Measurements from ENCODE around the gene CYBRD1. TPM values are rescaled to one million over a fixed set of nuclear protein-coding genes. Genes with fewer than 3 reads are reported as not detected.

Gene CYBRD1, protein sequence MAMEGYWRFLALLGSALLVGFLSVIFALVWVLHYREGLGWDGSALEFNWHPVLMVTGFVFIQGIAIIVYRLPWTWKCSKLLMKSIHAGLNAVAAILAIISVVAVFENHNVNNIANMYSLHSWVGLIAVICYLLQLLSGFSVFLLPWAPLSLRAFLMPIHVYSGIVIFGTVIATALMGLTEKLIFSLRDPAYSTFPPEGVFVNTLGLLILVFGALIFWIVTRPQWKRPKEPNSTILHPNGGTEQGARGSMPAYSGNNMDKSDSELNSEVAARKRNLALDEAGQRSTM
- 100 to 1,000 TPM; 462 to 802 (median 490) TPM for total RNA-seq

DNA sequence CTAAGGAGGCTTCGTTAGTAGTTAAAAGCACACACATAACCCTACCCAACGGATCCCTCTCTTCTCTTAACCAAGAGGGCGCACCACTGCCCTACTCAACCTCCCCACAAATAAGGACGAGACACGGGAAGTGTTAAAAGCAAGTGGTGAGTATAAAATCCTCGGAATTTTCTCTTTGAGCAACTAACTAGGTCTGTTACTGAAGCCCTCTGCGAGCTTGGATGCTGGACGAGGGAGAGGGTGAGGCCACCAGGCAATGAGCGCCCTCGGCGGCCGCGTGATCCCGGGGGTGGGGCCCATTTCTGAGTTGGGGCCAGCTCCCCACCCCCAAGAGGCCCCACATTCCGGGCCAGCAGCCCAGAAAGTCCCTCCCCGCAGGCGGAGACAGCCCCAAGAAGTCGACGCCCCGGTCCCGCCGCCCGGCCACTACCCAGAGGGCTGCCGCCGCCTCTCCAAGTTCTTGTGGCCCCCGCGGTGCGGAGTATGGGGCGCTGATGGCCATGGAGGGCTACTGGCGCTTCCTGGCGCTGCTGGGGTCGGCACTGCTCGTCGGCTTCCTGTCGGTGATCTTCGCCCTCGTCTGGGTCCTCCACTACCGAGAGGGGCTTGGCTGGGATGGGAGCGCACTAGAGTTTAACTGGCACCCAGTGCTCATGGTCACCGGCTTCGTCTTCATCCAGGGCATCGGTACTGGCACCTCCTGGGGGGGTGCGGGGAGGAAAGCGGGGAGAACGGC, at the start of gene CYBRD1:
Gene CYBRD1, plus strand, starts transcription at position 423 of the 736 bp plus-strand sequence. Its CDS starts 72 bp downstream, at position 495.
- peak; percentile 91 to 94 for DNase-seq
- TF ChIP-seq, protein P1, sequence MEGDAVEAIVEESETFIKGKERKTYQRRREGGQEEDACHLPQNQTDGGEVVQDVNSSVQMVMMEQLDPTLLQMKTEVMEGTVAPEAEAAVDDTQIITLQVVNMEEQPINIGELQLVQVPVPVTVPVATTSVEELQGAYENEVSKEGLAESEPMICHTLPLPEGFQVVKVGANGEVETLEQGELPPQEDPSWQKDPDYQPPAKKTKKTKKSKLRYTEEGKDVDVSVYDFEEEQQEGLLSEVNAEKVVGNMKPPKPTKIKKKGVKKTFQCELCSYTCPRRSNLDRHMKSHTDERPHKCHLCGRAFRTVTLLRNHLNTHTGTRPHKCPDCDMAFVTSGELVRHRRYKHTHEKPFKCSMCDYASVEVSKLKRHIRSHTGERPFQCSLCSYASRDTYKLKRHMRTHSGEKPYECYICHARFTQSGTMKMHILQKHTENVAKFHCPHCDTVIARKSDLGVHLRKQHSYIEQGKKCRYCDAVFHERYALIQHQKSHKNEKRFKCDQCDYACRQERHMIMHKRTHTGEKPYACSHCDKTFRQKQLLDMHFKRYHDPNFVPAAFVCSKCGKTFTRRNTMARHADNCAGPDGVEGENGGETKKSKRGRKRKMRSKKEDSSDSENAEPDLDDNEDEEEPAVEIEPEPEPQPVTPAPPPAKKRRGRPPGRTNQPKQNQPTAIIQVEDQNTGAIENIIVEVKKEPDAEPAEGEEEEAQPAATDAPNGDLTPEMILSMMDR (IDR thresholded peaks at IDR 0.05) = peak in 1 of 6 experiments; percentile 11
- peak; percentile 83 to 96 for TF ChIP-seq POLR2A (IDR thresholded peaks at IDR 0.05)
- WGBS, 2 donors = 2% methylated on average over 22 to 34 of the region's 45 CpGs
- H3K36me3 ChIP-seq = no peaks in the 10 kb centered on the region
- intact Hi-C loops (cut with DNase I) = no loop called here
- no peaks in the 10 kb centered on the region for H3K27me3 ChIP-seq
- H3K4me1 ChIP-seq = peaks cover 42 to 49% of the 10 kb centered on the region in 2 donors
- H3K27ac ChIP-seq = peak within 1 kb of the TSS; percentile 89 to 99 (median 98)
- peak within 1 kb of the TSS; percentile 69 to 94 (median 92) for H3K4me3 ChIP-seq (replicated peaks in 1 of 3)
- H3K9me3 ChIP-seq = no peaks in the 10 kb centered on the region

DNA sequence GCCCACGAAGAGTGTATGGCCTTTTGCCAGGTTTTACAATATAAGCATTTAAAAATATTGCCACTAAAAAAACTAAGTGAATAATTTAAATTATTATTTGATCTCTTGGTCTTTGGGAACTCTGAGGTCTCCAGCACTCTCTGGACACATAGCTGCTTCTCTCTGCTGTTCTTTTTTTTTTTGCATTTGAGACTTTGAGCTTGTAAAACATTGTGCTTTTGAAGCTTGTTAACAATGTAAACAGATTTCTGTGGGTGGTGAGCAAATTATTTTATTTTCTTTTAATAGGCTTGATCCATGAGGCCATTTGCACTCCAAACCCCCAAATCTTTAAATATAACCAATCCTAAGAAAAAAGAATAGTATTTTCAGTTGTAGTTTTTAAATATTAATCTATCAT, 46.3 kb upstream of the CYBRD1 start:
- peak overlapping the region in 2 of 3 donors; percentile 30 to 42 for H3K27ac ChIP-seq
- no peaks in the 10 kb centered on the region for H3K36me3 ChIP-seq
- H3K9me3 ChIP-seq = no peaks in the 10 kb centered on the region
- intact Hi-C loops (cut with DNase I) = no loop called here
- no peaks in the 10 kb centered on the region for H3K27me3 ChIP-seq
- TF ChIP-seq, protein P1 (IDR thresholded peaks at IDR 0.05) = no peak
- no peak for TF ChIP-seq POLR2A (IDR thresholded peaks at IDR 0.05)
- H3K4me3 ChIP-seq (replicated peaks in 1 of 3) = no peak overlapping the region
- no peak for DNase-seq
- H3K4me1 ChIP-seq = peaks cover 21 to 23% of the 10 kb centered on the region in 2 donors
- 36 to 43% methylated on average over 1 of the region's 1 CpG for WGBS, 2 donors

DNA sequence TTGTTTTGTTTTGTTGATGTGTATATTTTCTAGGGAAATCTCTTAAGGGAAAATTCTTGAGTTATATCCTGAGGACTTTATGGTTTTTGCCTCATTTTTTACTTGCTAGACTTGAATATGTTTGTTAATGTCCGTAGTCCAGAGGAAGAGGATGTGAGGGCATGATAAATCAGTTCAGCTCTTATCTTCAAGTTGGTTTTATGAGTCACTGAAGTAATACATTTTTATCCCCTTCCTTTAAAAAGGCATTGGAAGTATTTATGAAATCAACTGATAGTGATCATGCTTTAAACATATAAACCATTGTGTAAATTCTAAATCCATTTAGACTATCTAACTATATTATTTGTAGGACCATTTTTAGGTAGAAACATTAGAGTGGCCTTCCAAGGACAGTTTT, 43.9 kb upstream of the CYBRD1 start:
- Histone ChIP-seq H3K9me3 (no peaks in the 10 kb centered on the region), H3K27ac (no peak overlapping the region), H3K36me3 (no peaks in the 10 kb centered on the region), H3K4me3 (replicated peaks in 1 of 3) (no peak overlapping the region), H3K4me1 (peaks cover 20 to 21% of the 10 kb centered on the region in 2 donors), H3K27me3 (no peaks in the 10 kb centered on the region)
- WGBS, 2 donors = 78 to 81% methylated on average over 1 of the region's 1 CpG
- TF ChIP-seq, protein P1 (IDR thresholded peaks at IDR 0.05) = no peak
- TF ChIP-seq POLR2A (IDR thresholded peaks at IDR 0.05) = no peak
- intact Hi-C loops (cut with DNase I) = no loop called here
- no peak for DNase-seq

DNA sequence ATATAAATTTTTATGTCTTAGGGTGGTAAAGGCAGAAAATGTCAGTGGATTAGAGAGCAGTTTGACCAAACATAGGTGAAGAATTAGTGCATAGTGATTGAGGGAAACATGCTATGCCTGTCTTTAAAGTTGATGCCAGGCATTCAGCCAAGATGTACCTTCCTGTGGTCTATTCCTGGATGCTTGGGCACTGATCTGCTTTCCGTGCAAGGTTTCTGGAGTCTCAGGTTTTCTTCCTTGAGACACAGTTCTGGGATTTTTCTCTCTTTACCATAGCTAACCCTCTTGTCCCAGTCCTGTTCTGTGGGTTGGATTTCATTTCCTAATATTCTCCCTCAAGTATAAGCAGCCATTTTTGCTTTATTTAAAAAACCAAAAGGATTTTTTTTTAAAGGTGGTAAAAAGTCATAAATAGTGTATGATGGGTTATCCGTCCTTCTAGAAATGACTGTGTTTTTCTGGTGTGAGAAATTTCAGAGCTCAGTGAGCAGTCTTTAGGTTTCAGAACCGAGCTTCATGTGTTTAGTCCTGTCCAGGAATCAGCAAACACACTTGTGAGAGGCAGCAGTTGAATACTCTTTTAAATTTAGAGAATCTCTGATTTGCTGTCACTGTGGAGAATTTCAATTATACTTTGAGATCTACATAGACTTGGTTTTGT, 43.0 kb upstream of the CYBRD1 start:
- H3K9me3 ChIP-seq = no peaks in the 10 kb centered on the region
- intact Hi-C loops (cut with DNase I) = no loop called here
- TF ChIP-seq, protein P1 (IDR thresholded peaks at IDR 0.05) = no peak
- no peak for TF ChIP-seq POLR2A (IDR thresholded peaks at IDR 0.05)
- WGBS, 2 donors = 80 to 82% methylated on average over 3 of the region's 3 CpGs
- H3K27me3 ChIP-seq = no peaks in the 10 kb centered on the region
- peaks cover 15% of the 10 kb centered on the region in 2 donors for H3K4me1 ChIP-seq
- H3K4me3 ChIP-seq (replicated peaks in 1 of 3) = no peak overlapping the region
- H3K27ac ChIP-seq = no peak overlapping the region
- H3K36me3 ChIP-seq = no peaks in the 10 kb centered on the region
- DNase-seq = no peak
